ENCODE data around the gene PSIP1.
"Not testable (repeated sequence)": the region's sequence is repeated elsewhere in the genome, so short reads cannot be mapped to it uniquely, and the experiment has no call there.

The PSIP1 gene

DNA sequence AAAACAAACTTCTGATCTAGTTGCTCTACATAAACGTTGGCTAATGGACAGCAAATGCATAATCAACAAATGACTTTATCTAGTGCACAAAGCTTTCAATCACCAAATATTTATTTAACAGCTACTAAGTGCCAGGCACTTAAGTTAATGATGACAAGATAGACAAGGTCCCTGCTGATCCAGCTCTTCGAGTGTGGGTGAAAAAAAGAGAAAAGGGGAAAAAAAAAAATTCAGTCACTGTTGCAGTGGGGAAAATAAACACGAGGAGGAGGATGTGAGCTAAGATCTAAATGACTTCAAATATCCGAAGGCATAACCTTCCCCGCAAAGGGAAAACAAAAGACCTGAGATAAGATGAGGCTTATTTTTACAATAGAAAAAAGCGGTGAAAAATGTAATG lies 9.6 kb downstream of the PSIP1 start:
- DNase-seq, result no peak

- no peak for DNase-seq
Measured at GRCh38 chr9:15499139-15499538, 11.6 kb downstream of the PSIP1 start.

DNA sequence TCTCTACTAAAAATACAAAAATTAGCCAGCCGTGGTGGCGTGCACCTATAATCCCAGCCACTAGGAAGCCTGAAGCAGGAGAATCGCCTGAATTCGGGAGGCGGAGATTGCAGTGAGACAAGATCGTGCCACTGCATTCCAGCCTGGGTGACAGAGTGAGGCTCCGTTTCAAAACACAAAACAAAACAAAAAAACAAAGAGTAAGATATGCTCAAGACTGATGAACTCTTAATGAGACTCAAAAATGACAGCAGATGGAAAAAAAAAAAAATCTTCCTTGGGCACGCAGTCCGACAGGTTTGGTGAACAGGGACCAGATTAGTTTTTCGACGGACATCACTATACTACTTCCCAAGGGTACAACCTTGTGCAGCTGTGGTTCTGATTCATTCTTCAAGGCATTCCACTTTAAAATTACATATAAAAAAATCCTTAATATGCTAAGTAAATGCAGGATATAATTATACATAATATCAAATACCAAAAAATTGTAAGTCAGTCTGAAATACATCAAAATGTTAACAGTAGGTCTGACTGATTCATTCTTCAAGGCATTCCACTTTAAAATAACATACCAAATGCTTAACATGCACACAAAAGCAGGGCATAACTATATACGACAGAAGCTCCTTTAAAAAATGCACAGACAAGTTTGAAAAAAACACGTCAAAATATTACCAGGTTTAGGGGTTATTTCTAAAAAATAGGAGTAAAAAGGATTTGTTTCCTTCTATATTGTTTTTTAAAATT lies 12.3 kb downstream of the PSIP1 start:
- no peak for DNase-seq

- no peak for DNase-seq
Measured at GRCh38 chr9:15492485-15493150, 18.2 kb downstream of the PSIP1 start.

DNA sequence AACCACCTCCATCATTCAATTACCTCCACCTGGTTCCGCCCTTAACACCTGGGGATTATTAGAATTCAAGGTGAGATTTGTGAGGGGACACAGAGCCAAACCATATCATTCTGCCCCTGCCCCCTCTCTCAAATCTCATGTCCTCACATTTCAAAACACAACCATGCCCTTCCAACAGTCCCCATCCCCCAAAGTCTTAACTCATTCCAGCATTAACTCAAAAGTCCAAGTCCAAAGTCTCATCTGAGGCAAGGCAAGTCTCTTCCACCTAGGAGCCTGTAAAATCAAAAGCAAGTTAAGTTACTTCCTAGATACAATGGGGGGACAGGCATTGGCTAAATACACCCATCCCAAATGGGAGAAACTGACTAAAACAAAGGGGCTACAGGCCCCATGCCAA lies 18.8 kb downstream of the PSIP1 start:
- DNase-seq, result no peak

DNA sequence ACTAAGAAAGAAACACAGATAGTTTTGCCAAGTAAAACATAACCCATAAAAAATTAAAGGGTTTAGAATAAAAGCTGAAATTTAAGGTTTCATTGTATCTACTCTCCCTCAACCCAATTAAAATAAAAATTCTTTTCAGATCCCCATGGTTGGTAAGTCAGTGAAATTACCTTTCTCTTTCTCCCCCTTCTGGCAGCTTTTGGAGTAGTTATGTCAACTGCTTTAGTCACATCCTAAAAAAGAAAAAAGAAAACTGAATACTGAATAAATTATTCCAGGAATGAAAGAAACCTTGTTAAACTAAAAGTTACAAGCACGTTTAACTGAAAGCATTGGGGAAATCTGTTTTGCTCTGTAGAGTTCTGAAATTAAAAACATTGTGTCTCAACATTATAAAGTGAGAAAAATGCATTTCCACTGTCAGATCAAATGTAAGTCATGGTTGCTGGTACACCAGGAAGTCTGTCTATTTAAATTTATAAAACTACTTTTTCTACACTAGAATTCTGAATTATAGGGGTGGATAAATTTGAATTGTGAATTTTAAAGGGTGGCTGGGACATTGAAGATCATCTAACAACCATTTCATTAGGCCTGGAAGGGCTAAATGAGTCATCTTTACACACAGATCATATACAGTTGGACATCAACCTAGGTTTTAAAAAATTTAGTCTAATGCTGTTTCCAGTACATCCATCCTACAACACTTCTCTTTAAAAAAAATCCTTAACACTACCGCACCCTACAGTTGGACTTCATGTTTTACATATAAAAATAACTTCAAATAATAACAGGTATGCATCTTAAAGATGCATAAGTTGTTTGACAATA lies 24.7 kb downstream of the PSIP1 start:
- peak; percentile 30 for DNase-seq

- DNase-seq, result no peak
Measured at GRCh38 chr9:15484802-15485201, 26.0 kb downstream of the PSIP1 start.

- no peak for DNase-seq
Measured at GRCh38 chr9:15482146-15482545, 28.6 kb downstream of the PSIP1 start.

DNA sequence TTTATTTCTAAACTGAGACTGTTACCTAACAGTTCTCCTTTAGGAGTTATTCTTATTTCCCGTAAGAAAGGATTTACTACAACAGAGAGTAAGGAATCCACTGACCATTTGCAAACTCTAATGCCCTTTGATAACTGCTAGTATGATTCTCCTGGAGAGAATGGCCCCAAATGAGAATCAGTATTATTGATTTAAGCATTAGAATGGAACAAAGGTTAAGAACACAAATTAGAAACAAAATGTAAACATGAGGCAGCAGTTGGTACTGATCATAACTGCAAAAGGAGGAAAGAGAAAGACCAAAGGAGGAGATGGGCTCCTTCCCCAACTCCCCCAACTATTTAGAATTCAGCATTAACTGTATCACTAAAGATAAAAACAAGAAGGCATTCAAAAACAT lies 30.7 kb downstream of the PSIP1 start:
- DNase-seq, result no peak

DNA sequence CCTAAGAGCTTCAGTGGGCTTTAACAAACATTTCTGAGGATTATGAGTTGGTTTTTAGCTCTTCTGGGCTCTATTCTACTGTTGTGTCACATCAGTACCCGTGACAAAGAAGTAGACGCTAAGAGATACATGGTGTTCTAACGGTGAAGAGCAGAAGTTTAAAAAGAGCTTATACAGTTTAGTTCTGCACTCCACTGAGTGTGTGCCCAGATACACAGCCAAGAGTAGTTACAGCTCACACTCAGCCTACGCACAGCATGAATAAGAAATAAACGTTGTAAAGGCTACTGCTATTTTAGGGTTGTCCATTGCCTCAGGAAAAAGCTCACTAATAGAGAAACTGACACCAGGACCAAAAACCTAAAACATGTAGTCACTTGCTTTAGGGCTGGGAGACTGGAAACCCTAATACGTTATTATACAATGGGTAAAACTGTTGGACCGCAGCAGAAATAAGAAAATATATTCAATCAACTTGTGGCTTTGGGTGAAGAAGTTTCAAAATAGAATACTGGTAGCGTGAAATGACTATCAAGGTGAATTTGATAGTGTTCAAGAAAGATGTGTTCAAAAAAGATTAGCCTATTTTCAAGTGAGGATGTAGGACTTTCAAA lies 34.7 kb downstream of the PSIP1 start:
- no peak for DNase-seq

GRCh38 chr9:15469862-15470261 lies 40.9 kb downstream of the PSIP1 start:
- DNase-seq, result no peak

- no peak for DNase-seq
Measured at GRCh38 chr9:15469406-15469805, 41.4 kb downstream of the PSIP1 start.

- no peak for DNase-seq
Measured at GRCh38 chr9:15468145-15468544, 42.6 kb downstream of the PSIP1 start.

- no peak for DNase-seq
Measured at GRCh38 chr9:15461601-15462000, 49.2 kb downstream of the PSIP1 start.

- no peak for DNase-seq
Measured at GRCh38 chr9:15461056-15461455, 49.7 kb downstream of the PSIP1 start.

DNA sequence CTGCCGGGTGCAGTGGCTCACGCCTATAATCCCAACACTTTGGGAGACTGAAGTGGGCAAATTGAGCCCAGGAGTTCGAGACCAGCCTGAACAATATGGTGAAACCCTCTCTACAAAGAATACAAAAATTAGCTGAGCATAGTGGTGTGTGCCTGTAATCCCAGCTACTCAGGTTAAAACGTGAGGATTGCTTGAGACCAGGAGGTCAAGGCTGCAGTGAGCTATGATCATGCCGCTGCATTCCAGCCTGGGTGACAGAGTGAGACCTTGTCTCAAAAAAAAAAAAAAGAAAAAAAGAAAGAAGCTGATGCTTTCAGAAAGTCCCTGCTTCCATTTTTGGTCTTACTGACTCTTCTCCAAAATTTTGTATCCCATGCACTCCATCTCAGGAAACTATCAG lies 56.8 kb downstream of the PSIP1 start:
- DNase-seq, result no peak

DNA sequence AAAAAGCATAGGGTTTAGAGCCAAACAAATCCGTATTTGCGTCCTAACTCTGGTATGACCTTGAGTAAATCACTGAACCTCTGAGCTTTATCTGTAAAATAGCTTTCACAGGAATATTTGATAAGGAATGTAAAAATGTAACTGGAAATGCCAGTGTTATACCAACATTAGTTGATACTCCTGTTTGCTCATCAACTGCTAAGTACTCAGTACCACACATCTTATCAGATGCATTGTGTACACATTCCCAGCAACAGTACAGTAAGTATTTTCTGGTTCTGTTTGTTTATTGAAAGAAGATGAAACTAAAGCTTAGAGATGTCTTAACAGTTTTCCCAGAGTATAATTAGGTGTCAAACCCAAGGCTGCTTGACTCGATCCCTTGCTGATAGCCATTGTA lies 66.6 kb downstream of the PSIP1 start:
- DNase-seq, result no peak

DNA sequence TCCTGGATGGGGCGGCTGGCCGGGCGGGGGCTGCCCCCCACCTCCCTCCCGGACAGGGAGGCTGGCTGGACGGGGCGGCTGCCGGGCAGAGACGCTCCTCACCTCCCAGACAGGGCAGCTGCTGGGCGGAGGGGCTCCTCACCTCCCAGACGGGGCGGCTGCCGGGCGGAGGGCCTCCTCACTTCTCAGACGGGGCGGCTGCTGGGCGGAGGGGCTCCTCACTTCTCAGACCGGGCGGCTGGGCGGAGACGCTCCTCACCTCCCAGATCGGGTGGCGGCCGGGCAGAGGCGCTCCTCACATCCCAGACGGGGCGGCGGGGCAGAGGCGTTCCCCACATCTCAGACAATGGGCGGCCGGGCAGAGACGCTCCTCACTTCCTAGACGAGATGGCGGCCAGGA lies 68.5 kb downstream of the PSIP1 start:
- DNase-seq, result not testable (repeated sequence)

DNA sequence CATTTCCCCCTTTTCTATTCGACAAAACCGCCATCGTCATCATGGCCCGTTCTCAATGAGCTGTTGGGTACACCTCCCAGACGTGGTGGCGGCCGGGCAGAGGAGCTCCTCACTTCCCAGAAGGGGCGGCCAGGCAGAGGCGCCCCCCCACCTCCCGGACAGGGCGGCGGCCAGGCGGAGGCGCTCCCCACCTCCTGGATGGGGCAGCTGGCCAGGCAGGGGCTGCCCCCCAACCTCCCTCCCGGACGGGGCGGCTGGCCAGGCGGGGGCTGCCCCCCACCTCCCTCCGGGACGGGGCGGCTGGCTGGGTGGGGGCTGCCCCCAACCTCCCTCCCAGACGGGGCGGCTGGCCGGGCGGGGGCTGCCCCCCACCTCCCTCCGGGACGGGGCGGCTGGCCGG lies 68.9 kb downstream of the PSIP1 start:
- DNase-seq, result not testable (repeated sequence)

DNA sequence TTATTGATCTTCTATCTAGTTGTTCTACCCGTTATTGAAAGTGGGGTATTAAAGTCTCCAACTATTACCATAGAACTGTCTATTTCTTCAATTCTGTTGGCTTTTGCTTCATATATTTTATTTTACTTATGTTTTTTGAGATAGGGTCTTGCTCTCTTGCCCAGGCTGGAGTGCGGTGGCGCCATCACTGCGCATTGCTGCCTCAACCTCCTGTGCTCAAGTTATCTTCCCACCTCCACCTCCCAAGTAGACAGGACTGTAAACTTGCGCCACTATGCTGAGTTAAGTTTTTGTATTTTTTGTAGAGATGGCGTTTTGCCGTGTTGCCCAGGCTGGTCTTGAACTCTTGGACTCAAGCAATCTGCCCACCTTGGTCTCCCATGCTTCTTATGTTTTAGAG lies 71.9 kb downstream of the PSIP1 start:
- DNase-seq, result no peak

DNA sequence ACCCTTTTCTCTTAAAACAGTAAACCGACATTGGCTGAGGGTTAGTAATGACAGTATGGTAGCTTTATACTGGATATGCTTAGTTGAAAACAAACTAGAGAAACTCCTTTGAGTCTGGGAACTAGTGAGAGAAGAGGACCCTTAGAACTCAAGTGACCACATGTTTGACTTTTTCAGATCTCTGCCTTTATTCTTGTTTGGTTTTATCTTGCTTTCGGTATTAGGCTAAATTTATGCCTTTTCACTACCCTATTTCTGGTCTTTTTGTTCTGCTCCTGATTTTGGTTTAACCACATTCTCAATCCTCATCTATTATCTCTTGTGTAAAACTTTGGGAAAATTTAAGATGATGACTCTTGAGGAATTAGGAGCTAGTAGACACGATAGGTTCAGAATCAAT lies 77.1 kb downstream of the PSIP1 start:
- DNase-seq, result no peak

- no peak for DNase-seq
Measured at GRCh38 chr9:15433191-15433590, 77.6 kb downstream of the PSIP1 start.

Measured in kidney glomerular epithelial cell (primary cell).